HG03108 (cell line): ENCODE measurements around the gene LRRC49.

Source experiments
- ATAC-seq: cut with Tn5 transposase; IDR thresholded peaks from one replicate; pipeline ENCODE4 v1.9.1; 2021; ENCODE audit warnings: moderate library complexity; ENCODE audit not compliant: unreplicated experiment

LRRC49 gene

DNA sequence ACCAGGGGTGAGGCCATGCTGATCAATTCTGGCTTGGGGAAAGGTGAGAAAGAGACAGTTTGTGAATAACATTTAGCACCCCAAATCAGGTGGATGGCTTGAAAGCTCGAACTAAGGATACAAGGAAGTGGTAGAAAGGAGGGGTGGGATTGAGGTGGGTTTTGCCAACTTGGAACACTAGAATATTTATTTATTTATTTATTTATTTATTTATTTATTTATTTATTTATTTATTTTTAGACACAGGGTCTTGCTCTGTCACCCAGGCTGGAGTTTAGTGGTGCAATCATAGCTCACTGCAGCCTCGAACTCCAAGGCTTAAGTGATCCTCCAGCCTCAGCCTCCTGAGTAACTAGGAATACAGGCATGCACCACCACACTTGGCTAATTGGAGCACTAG is 191.6 kb downstream of the LRRC49 start:
- ATAC-seq = no peak

DNA sequence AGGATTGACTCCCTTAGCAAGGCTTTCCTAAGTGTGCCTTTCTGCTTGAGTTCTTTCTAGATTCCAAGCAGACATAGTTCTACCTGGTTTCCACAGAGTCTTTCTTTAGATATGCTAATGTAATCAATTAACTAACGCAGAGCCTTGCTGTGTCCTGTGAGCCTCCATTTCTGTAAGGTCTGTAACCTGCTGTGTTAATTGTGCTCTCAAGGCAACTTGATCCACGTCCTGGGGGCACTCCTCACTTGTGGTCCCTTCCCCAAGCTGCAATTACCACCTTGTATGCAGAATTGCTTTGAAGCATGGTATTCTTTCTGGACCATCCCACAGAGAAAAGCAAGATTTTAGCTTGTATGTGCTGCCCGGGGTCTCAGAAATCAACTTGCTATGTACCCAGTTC is 193.2 kb downstream of the LRRC49 start:
- no peak for ATAC-seq

DNA sequence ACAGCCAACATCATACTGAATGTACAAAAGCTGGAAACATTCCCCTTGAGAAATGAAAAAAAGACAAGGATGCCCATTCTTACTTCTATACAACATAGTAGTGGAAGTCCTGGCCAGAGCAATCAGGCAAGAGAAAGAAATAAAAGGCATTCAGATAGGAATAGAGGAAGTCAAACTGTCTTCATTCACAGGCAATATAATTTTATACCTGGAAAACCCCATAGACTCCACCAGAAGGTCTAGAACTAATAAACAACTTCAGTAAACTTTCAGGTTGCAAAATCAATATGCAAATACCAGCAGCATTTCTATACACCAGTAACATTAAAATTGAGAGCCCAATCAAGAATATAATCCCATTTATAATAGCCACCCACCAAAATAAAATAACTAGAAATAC is 195.5 kb downstream of the LRRC49 start:
- no peak for ATAC-seq

DNA sequence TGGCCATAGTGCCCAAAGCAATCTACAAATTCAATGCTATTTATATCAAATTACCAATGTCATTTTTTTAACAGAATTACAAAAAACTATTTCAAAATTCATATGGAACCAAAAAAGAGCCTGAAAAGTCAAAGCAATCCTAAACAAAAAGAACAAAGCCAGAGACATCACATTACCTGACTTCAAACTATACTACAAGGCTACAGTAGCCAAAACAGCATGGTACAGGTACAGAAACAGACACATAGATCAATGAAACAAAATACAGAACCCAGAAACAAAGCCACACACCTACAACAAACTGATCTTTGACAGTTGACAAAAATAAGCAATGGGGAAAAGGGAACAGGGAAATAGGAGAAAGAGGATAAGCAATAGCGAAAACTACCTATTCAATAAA is 196.1 kb downstream of the LRRC49 start:
- no peak for ATAC-seq

DNA sequence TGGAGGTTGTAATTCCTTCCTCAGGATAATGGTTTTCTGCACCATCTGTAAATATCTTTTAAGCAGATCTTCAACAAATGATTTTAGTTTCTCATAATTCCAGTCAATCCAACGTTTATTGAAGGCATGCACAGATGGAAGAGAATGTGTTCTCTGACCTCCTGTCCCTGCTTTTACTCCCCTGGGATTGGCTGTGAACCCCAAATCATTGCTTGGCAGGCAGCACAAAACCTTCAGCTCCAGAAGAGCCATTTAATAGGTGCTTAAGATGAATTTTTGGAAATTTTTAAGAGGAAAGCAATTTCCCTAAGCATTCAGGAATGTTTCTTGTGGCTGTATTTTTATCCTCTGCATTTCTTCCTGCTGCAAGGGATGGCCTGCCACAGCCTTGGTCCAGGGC is 197.2 kb downstream of the LRRC49 start:
- no peak for ATAC-seq

DNA sequence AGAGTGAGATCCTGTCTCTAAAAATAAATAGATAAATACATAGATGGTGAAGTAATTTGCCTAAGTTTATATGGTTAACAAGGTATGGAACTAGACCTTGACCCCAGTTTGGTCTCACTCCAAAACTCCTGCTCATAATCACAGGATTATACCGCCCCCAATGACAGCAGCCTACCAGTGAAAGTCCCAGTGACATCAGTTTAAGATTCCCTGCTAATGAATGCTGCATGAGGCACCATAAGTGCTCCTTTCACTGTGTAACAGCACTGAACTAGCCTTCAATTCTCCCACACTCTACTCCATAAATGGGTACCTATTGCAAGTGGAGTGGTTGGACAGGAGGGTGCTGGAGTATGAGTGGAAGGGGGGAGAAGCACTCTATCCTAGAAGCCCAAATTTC is 199.0 kb downstream of the LRRC49 start:
- ATAC-seq = no peak

DNA sequence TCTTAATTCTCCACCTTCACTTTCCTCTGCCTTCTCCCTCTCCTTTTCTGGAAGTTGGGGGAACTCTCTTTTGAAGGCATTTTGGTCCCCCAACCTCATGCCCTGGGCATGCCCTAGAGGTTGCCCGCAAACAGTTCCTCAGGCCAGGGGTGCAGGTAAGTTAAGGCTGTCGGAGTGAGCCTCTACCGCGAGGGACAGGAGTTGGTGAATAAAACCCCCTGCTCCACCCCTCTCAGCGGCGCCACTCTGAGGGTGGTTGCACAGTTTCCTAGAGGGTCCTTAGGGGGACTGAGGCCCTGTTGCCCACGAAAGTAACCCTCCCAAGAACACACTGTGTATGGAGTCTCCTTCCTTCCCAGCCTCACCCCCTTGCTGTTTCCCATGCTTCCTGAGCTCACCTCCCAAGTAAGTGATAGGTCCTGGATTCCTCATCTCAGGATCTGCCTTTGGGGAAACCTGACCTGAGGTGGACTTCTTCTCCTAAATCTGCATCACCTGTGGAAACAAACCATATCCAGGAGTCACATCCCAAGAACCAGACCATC is 199.5 kb downstream of the LRRC49 start:
- ATAC-seq = no peak

DNA sequence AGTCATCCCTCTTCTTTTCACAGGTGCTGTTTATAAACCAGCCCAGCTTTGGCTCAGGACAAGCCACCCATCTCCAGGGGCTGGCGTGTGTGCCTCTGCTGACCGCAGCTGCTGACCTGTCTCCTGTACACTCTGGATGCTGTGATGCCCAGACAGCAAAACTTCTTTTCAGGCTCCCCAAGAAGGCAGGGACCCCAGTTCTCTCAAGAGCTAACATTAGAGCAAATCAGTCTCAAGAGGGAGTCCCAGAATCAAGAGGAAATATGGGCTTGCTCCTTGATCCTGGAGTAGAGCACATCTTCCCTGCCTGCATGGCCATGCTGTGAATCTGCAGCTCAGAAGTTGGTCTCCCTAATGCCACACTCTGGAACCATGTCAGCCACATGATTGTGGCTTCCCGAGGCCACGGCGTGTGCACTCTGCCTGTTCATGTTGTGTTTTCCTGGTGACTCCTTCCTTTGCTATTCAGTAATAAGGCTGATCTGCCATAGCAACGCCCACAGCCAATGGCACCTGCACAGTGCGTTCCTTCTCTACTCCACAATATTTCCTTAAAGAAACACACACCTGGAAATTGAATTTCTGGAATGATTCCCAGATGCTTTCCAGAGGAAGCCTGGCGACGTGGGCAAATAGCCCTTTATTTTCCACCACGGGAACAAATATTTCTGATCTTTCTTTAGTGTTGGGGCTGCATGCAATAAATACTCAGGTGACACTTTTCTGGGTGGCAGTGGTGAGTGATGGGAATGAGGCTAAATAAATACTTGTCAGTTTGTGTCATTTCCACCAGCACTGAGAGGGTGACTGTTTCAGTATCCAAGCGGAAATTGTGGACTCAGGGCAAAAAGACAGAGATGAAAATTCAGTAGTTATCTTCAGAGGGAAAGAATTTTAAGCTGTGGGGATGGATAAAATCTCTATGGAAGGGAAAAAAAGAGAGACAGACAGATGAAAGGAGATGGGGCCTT is 200.7 kb downstream of the LRRC49 start:
- ATAC-seq = no peak

DNA sequence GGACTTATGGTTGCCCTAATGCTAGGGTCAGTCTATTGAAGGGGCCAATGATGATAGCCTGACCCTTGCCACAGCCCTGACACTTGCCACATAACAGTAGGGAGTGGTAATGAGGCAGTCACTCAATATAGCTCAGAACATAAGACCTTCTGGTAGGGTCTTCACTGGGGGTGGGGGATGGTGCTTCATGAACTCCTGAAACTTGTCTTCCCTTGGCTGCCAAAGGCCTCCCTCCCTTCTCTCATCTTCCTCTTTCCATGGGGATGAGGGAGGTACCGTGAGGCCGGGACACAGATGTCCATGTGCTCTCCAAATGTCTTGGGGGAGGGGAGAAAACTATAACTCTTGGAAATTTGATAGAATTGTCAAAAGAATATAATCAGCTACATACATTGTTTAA is 201.5 kb downstream of the LRRC49 start:
- ATAC-seq = no peak

DNA sequence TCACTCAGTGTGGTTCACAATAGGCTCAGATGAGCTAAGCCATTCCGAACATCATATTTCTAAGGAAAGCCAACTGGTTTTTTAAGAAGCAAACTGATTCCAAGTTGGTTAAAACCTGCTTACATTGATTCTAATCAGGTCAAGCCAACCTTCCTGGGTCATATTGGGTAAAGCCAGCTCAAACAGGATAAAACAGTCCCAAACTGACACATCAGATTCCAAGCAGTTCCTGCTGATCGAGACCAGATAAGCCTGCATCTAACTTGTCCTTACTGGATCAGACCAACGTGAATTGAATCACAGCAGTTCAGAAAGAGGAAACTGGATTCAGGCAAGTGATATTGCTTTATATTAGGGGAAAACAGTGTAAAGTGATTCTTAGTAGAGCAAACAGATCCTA is 204.1 kb downstream of the LRRC49 start:
- ATAC-seq = no peak

DNA sequence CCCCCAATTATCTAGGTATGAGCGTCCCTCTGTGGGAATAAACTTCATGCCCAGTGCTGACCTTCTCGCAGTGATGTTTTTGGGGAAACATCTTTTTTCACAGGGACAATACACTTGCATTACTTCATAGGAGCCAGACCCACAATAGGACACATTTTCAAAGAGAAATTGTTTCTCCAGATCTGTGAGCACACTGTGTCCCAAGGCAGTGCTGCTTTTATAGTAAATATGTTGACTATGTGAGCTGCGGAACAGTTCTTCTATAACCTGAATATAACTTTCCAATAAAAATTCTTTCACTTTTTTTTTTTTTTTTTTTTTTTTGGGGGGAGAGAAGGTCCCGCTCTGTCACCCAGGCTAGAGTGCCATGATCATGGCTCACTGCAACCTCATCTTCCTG is 205.3 kb downstream of the LRRC49 start:
- no peak for ATAC-seq

DNA sequence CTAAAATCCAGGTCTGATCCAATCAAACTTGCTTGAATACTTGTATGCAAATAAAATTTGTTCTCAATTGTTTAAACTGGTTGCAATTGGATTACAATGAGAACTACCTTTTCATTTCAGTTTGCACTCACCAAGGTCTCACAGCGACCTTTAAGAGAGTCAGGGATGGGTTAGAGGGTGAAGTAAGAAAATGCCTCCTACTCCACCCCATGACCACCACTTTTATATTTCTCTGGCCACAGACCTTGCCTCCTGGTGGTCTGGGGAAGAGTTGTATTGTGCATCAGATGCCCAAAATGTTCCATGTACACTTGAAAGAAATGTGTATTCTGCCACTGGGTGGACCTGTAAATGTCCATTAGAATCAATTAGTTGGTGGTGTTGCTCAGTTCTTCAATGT is 206.3 kb downstream of the LRRC49 start:
- no peak for ATAC-seq
